CD4-positive, alpha-beta T cell treated with Interleukin-17A for 1 hour (primary cell): ENCODE data around the gene ZNF214.
"Not testable (repeated sequence)": the region's sequence is repeated elsewhere in the genome, so short reads cannot be mapped to it uniquely, and the experiment has no call there.

Source experiments
- DNase-seq: peaks from one replicate; pipeline ENCODE4 v3.0.0-alpha.2; 2020

Gene ZNF214

GRCh38 chr11:6986487-6986886, 33.7 kb downstream of the ZNF214 start:
- DNase-seq = no peak

- DNase-seq = no peak
Measured at GRCh38 chr11:6979365-6979764, 40.8 kb downstream of the ZNF214 start.

GRCh38 chr11:6969854-6970253, 50.3 kb downstream of the ZNF214 start:
- not testable (repeated sequence) for DNase-seq

- DNase-seq = no peak
Measured at GRCh38 chr11:6968816-6969215, 51.3 kb downstream of the ZNF214 start.

- DNase-seq = no peak
Measured at GRCh38 chr11:6962673-6963072, 57.5 kb downstream of the ZNF214 start.

- DNase-seq = no peak
Measured at GRCh38 chr11:6962141-6962540, 58.0 kb downstream of the ZNF214 start.

DNA sequence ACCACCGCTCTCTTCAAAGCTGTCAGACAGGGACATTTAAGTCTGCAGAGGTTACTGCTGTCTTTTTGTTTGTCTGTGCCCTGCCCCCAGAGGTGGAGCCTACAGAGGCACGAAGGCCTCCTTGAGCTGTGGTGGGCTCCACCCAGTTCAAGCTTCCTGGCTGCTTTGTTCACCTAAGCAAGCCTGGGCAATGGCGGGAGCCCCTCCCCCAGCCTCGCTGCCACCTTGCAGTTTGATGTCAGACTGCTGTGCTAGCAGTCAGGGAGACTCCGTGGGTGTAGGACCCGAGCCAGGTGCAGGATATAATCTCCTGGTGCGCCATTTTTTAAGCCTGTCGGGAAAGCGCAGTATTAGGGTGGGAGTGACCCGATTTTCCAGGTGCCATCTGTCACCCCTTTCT, 65.9 kb downstream of the ZNF214 start:
- DNase-seq = not testable (repeated sequence)
